Stimulated activated naive B cell treated with anti-CD40 and anti-IgM and Interleukin-4, amounts not matched to agents 10 μg/mL and 1 μg/mL and 100 μg/mL, for 72 hours (primary cell): ENCODE data around the gene SRSF7.
"Not testable (repeated sequence)": the region's sequence is repeated elsewhere in the genome, so short reads cannot be mapped to it uniquely, and the experiment has no call there.

Experiments used
- ATAC-seq, 2 donors: fragments of 150-1000 bp; cut with Tn5 transposase; replicated peaks; 2 replicates each; pipeline ENCODE4 v1.10.0; 2021; ENCODE audit warnings: moderate library complexity in 1 of 2
- DNase-seq: peaks from one replicate; pipeline ENCODE4 v3.0.0; 2021
- H3K27ac Mint-ChIP-seq: one replicate; pipeline ENCODE4 v1.8.0; 2022; ENCODE audit warnings: mild to moderate bottlenecking, mixed read lengths
- H3K27me3 Mint-ChIP-seq, 2 donors: one replicate each; pipeline ENCODE4 v1.8.0; 2022; ENCODE audit warnings: mixed read lengths in 2 of 2
- H3K36me3 Mint-ChIP-seq, 2 donors: one replicate each; pipeline ENCODE4 v1.8.0; 2022; ENCODE audit warnings: mixed read lengths in 2 of 2, mild to moderate bottlenecking in 1 of 2
- H3K4me1 Mint-ChIP-seq, 2 donors: one replicate each; pipeline ENCODE4 v1.8.0; 2022; ENCODE audit warnings: mixed read lengths in 2 of 2, mild to moderate bottlenecking in 1 of 2
- H3K4me3 Mint-ChIP-seq, 2 donors: one replicate each; pipeline ENCODE4 v1.8.0; 2022; ENCODE audit warnings: mild to moderate bottlenecking in 2 of 2, mixed read lengths in 2 of 2, moderate library complexity in 1 of 2
- H3K9me3 Mint-ChIP-seq, 2 donors: one replicate each; pipeline ENCODE4 v1.8.0; 2022; ENCODE audit warnings: mixed read lengths in 2 of 2, mild to moderate bottlenecking in 1 of 2

SRSF7 gene

GRCh38 chr2:38750891-38751595 is at the start of gene SRSF7:
Gene SRSF7 (minus strand): TSS chr2:38751361. CDS start chr2:38751256, 105 bp downstream.
- Mint-ChIP-seq H3K27ac (peak within 1 kb of the TSS; percentile 100), H3K9me3 (no peaks in the 10 kb centered on the region), H3K4me3 (peak within 1 kb of the TSS; percentile 97 to 100), H3K4me1 (peaks cover 26 to 53% of the 10 kb centered on the region in 2 donors), H3K27me3 (peaks cover 0 to 3% of the 10 kb centered on the region in 2 donors), H3K36me3 (peaks cover 39 to 48% of the 10 kb centered on the region in 2 donors)
- DNase-seq = peak; percentile 95
- peak; percentile 79 to 86 for ATAC-seq

GRCh38 chr2:38797953-38798352 is 46.8 kb upstream of the SRSF7 start:
- H3K27ac Mint-ChIP-seq = no peak overlapping the region
- ATAC-seq = no peak
- no peaks in the 10 kb centered on the region for H3K9me3 Mint-ChIP-seq
- H3K4me1 Mint-ChIP-seq = no peaks in the 10 kb centered on the region
- peaks cover 24 to 38% of the 10 kb centered on the region in 2 donors for H3K36me3 Mint-ChIP-seq
- no peaks in the 10 kb centered on the region for H3K27me3 Mint-ChIP-seq
- DNase-seq = no peak
- no peak overlapping the region for H3K4me3 Mint-ChIP-seq

- Mint-ChIP-seq H3K27me3 (no peaks in the 10 kb centered on the region), H3K9me3 (no peaks in the 10 kb centered on the region), H3K4me1 (no peaks in the 10 kb centered on the region), H3K27ac (no peak overlapping the region), H3K4me3 (no peak overlapping the region), H3K36me3 (peaks cover 21 to 32% of the 10 kb centered on the region in 2 donors)
- ATAC-seq = no peak
- no peak for DNase-seq
These were observed 46.1 kb upstream of the SRSF7 start for GRCh38 chr2:38797250-38797676.

GRCh38 chr2:38795016-38795415 is 43.9 kb upstream of the SRSF7 start:
- not testable (repeated sequence) for H3K9me3 Mint-ChIP-seq, H3K27me3 Mint-ChIP-seq, DNase-seq, H3K4me3 Mint-ChIP-seq, H3K4me1 Mint-ChIP-seq, H3K27ac Mint-ChIP-seq, ATAC-seq
- peaks cover 16 to 20% of the 10 kb centered on the region in 2 donors for H3K36me3 Mint-ChIP-seq

- H3K27me3 Mint-ChIP-seq = no peaks in the 10 kb centered on the region
- DNase-seq = no peak
- no peak overlapping the region for H3K27ac Mint-ChIP-seq
- peaks cover 16 to 20% of the 10 kb centered on the region in 2 donors for H3K36me3 Mint-ChIP-seq
- ATAC-seq = no peak
- H3K4me3 Mint-ChIP-seq = no peak overlapping the region
- no peaks in the 10 kb centered on the region for H3K9me3 Mint-ChIP-seq
- H3K4me1 Mint-ChIP-seq = peaks cover 0 to 4% of the 10 kb centered on the region in 2 donors
These were observed 43.2 kb upstream of the SRSF7 start for GRCh38 chr2:38794235-38794946.

- peaks cover 0 to 4% of the 10 kb centered on the region in 2 donors for H3K4me1 Mint-ChIP-seq
- H3K27me3 Mint-ChIP-seq = no peaks in the 10 kb centered on the region
- H3K27ac Mint-ChIP-seq = no peak overlapping the region
- H3K36me3 Mint-ChIP-seq = peaks cover 9 to 17% of the 10 kb centered on the region in 2 donors
- DNase-seq (no peak), ATAC-seq (no peak)
- no peak overlapping the region for H3K4me3 Mint-ChIP-seq
- no peaks in the 10 kb centered on the region for H3K9me3 Mint-ChIP-seq
These were observed 42.4 kb upstream of the SRSF7 start for GRCh38 chr2:38793511-38793910.

- Mint-ChIP-seq H3K4me3 (no peak overlapping the region), H3K27me3 (no peaks in the 10 kb centered on the region), H3K27ac (no peak overlapping the region), H3K36me3 (peaks cover 4 to 11% of the 10 kb centered on the region in 2 donors), H3K9me3 (no peaks in the 10 kb centered on the region), H3K4me1 (peaks cover 0 to 4% of the 10 kb centered on the region in 2 donors)
- ATAC-seq = no peak
- DNase-seq = no peak
These were observed 41.6 kb upstream of the SRSF7 start for GRCh38 chr2:38792751-38793150.

- not testable (repeated sequence) for ATAC-seq, H3K36me3 Mint-ChIP-seq, DNase-seq, H3K4me1 Mint-ChIP-seq, H3K9me3 Mint-ChIP-seq, H3K27ac Mint-ChIP-seq, H3K4me3 Mint-ChIP-seq, H3K27me3 Mint-ChIP-seq
These were observed 41.2 kb upstream of the SRSF7 start for GRCh38 chr2:38792321-38792720.

GRCh38 chr2:38791744-38792143 is 40.6 kb upstream of the SRSF7 start:
- Mint-ChIP-seq H3K4me3 (no peak overlapping the region), H3K27me3 (no peaks in the 10 kb centered on the region), H3K36me3 (peaks cover 0 to 5% of the 10 kb centered on the region in 2 donors), H3K27ac (no peak overlapping the region), H3K9me3 (no peaks in the 10 kb centered on the region), H3K4me1 (peaks cover 0 to 4% of the 10 kb centered on the region in 2 donors)
- DNase-seq (no peak), ATAC-seq (peak; percentile 57 to 64)

- Mint-ChIP-seq H3K4me1 (peaks cover 0 to 4% of the 10 kb centered on the region in 2 donors), H3K36me3 (peaks cover 0 to 5% of the 10 kb centered on the region in 2 donors), H3K4me3 (no peak overlapping the region), H3K27ac (no peak overlapping the region), H3K27me3 (no peaks in the 10 kb centered on the region), H3K9me3 (no peaks in the 10 kb centered on the region)
- no peak for ATAC-seq
- DNase-seq = no peak
These were observed 38.5 kb upstream of the SRSF7 start for GRCh38 chr2:38789691-38790090.

- DNase-seq (no peak), ATAC-seq (no peak)
- no peaks in the 10 kb centered on the region for H3K9me3 Mint-ChIP-seq
- H3K4me1 Mint-ChIP-seq = peaks cover 0 to 4% of the 10 kb centered on the region in 2 donors
- no peak overlapping the region for H3K4me3 Mint-ChIP-seq
- no peak overlapping the region for H3K27ac Mint-ChIP-seq
- H3K27me3 Mint-ChIP-seq = no peaks in the 10 kb centered on the region
- peaks cover 0 to 5% of the 10 kb centered on the region in 2 donors for H3K36me3 Mint-ChIP-seq
These were observed 37.1 kb upstream of the SRSF7 start for GRCh38 chr2:38788306-38788705.

GRCh38 chr2:38783586-38783985 is 32.4 kb upstream of the SRSF7 start:
- Mint-ChIP-seq H3K27me3 (no peaks in the 10 kb centered on the region), H3K4me1 (peaks cover 0 to 14% of the 10 kb centered on the region in 2 donors), H3K36me3 (peaks cover 13 to 17% of the 10 kb centered on the region in 2 donors), H3K4me3 (no peak overlapping the region), H3K27ac (no peak overlapping the region), H3K9me3 (no peaks in the 10 kb centered on the region)
- no peak for ATAC-seq
- DNase-seq = no peak

- no peaks in the 10 kb centered on the region for H3K9me3 Mint-ChIP-seq
- peak overlapping the region; percentile 97 for H3K27ac Mint-ChIP-seq
- peaks cover 2 to 32% of the 10 kb centered on the region in 2 donors for H3K4me1 Mint-ChIP-seq
- H3K36me3 Mint-ChIP-seq = peaks cover 18 to 21% of the 10 kb centered on the region in 2 donors
- ATAC-seq (no peak), DNase-seq (no peak)
- H3K4me3 Mint-ChIP-seq = peak overlapping the region; percentile 97
- peaks cover 10 to 26% of the 10 kb centered on the region in 2 donors for H3K27me3 Mint-ChIP-seq
These were observed 27.5 kb upstream of the SRSF7 start for GRCh38 chr2:38778687-38779082.

- Mint-ChIP-seq H3K4me1 (peaks cover 2 to 23% of the 10 kb centered on the region in 2 donors), H3K36me3 (peaks cover 11 to 13% of the 10 kb centered on the region in 2 donors)
These were observed 25.4 kb upstream of the SRSF7 start for GRCh38 chr2:38776531-38776930.

GRCh38 chr2:38775921-38776225 is 24.7 kb upstream of the SRSF7 start:
- DNase-seq = no peak
- Mint-ChIP-seq H3K4me1 (peaks cover 2 to 23% of the 10 kb centered on the region in 2 donors), H3K27ac (no peak overlapping the region), H3K4me3 (no peak overlapping the region), H3K27me3 (peaks cover 10 to 38% of the 10 kb centered on the region in 2 donors), H3K36me3 (peaks cover 5 to 9% of the 10 kb centered on the region in 2 donors), H3K9me3 (no peaks in the 10 kb centered on the region)
- ATAC-seq = no peak

More at GRCh38 chr2:38776531-38776930, 25.4 kb upstream of the SRSF7 start:
- Mint-ChIP-seq H3K27me3 (peaks cover 10 to 38% of the 10 kb centered on the region in 2 donors), H3K4me3 (no peak overlapping the region), H3K27ac (no peak overlapping the region), H3K9me3 (no peaks in the 10 kb centered on the region)
- no peak for ATAC-seq
- DNase-seq = no peak
